GM12878 (cell line): ENCODE measurements around the gene SHROOM2. TPM values are rescaled to one million over a fixed set of nuclear protein-coding genes. Genes with fewer than 3 reads are reported as not detected.

Experiments used
- ATAC-seq: fragments of 200-7000 bp; cut with Tn5 transposase; 3 replicates; pipeline ENCODE4 v1.9.1; 2020; ENCODE audit warnings: mild to moderate bottlenecking, moderate library complexity
- BruUV-seq: library from RNA; stranded (reverse); fragments of 400-500 nt; replicated peaks from 2 replicates; lab custom pipeline; 2021; lab: Mats Ljungman, UMichigan
- CTCF ChIA-PET: fragments of 300-600 bp; sonication (Branson Sonifier 250); formaldehyde crosslinking; extraction: SDS; loops from one replicate; lab custom pipeline; 2021; ENCODE audit warnings: inconsistent platforms; lab: Yijun Ruan, JAX
- POLR2A ChIA-PET: fragments of 350-600 bp; formaldehyde crosslinking; extraction: SDS; loops from one replicate; lab custom pipeline; 2021; ENCODE audit warnings: inconsistent platforms; lab: Charles Lee
- RAD21 ChIA-PET: fragments of 300-600 bp; sonication (Branson Sonifier 250); formaldehyde crosslinking; loops from one replicate; lab custom pipeline; 2023; ENCODE audit warnings: antibody characterized with exemption; ENCODE audit not compliant: unreplicated experiment; lab: Charles Lee
- SMC1A ChIA-PET: fragments of 300-600 bp; sonication (Branson Sonifier 250); formaldehyde crosslinking; loops from one replicate; lab custom pipeline; 2023; ENCODE audit not compliant: unreplicated experiment, uncharacterized antibody; lab: Charles Lee
- DNase-seq: peaks from one replicate; pipeline ENCODE4 v3.0.0-alpha.2; 2011; ENCODE audit warnings: low read depth, low spot score
- FAIRE-seq: peaks from 3 replicates; lab custom pipeline; 2011; peaks lifted over from hg19 to GRCh38; lab: Jason Lieb, UNC
- H2AFZ ChIP-seq: 2 replicates; pipeline ENCODE4 v1.6.0; 2011; ENCODE audit warnings: low read depth, low read length, control low read depth; ENCODE audit not compliant: control insufficient read depth
- H3K27ac ChIP-seq: 2 replicates; pipeline ENCODE4 v1.5.1; 2011; ENCODE audit warnings: control low read depth; ENCODE audit not compliant: control insufficient read depth, insufficient read depth
- H3K27me3 ChIP-seq, 2 experiments: replicated peaks in 1 of 2; 2 replicates each; pipeline versions ENCODE4 v1.6.0 to v1.6.1; 2011; ENCODE audit warnings: low read length in 1 of 2; ENCODE audit not compliant: control insufficient read depth in 2 of 2, insufficient read depth in 2 of 2
- H3K36me3 ChIP-seq, 2 experiments: 2 replicates each; pipeline ENCODE4 v1.5.1; 2011; ENCODE audit warnings: low read length in 1 of 2; ENCODE audit not compliant: control insufficient read depth in 2 of 2, insufficient read depth in 2 of 2
- H3K4me1 ChIP-seq: 2 replicates; pipeline ENCODE4 v1.6.1; 2011; ENCODE audit warnings: mild to moderate bottlenecking, low read length, moderate library complexity, mixed read lengths; ENCODE audit not compliant: control insufficient read depth, insufficient read depth
- H3K4me2 ChIP-seq: 2 replicates; pipeline ENCODE4 v1.6.0; 2011; ENCODE audit warnings: control low read depth; ENCODE audit not compliant: control insufficient read depth, insufficient read depth
- H3K4me3 ChIP-seq: fragments of 200-600 bp; sonication (generic); 2 replicates; pipeline ENCODE4 v1.5.1; 2016
- H3K79me2 ChIP-seq: 2 replicates; pipeline ENCODE4 v1.6.0; 2011; ENCODE audit warnings: low read length; ENCODE audit not compliant: control insufficient read depth, insufficient read depth
- H3K9ac ChIP-seq: 2 replicates; pipeline ENCODE4 v1.8.0; 2011; ENCODE audit warnings: low read length, control low read depth, mixed read lengths; ENCODE audit not compliant: control insufficient read depth, insufficient read depth
- H3K9me3 ChIP-seq: replicated peaks from 3 replicates; pipeline ENCODE4 v1.5.1; 2011; ENCODE audit warnings: mild to moderate bottlenecking, low read length; ENCODE audit not compliant: control insufficient read depth, insufficient read depth
- H4K20me1 ChIP-seq: 2 replicates; pipeline ENCODE4 v1.6.0; 2011; ENCODE audit not compliant: control insufficient read depth, insufficient read depth
- CEBPZ ChIP-seq: fragments of 150-350 bp; IDR thresholded peaks from 2 replicates; pipeline ENCODE4 v1.6.1; 2016; ENCODE audit warnings: low read depth, low read length
- MLLT1 ChIP-seq: fragments of 450-650 bp; IDR thresholded peaks from 2 replicates; pipeline ENCODE4 v1.6.1; 2016; ENCODE audit warnings: mild to moderate bottlenecking
- MYB ChIP-seq: fragments of 150-350 bp; IDR thresholded peaks from 2 replicates; pipeline ENCODE4 v1.6.1; 2014; ENCODE audit warnings: mild to moderate bottlenecking, low read depth, low read length, borderline replicate concordance
- POU2F2 ChIP-seq: IDR thresholded peaks from 3 replicates; pipeline ENCODE4 v1.6.1; 2011; ENCODE audit warnings: low read depth, mild to moderate bottlenecking, low read length, borderline replicate concordance
- WRNIP1 ChIP-seq: IDR thresholded peaks from 2 replicates; pipeline ENCODE4 v1.6.1; 2011; ENCODE audit warnings: low read depth, low read length, improper control_type of control experiment, borderline replicate concordance
- ZBTB33 ChIP-seq: fragments of 450-650 bp; IDR thresholded peaks from 2 replicates; pipeline ENCODE4 v1.6.1; 2017; ENCODE audit warnings: mild to moderate bottlenecking
- WGBS: methylation state at CpG from one replicate; pipeline ENCODE4 v1.1.6; 2016; ENCODE audit warnings: low lambda C conversion rate; ENCODE audit not compliant: insufficient replicate concordance, insufficient coverage; ENCODE audit errors: missing lambda C conversion rate; 5-methylcytosine and 5-hydroxymethylcytosine counted together
- in situ Hi-C: fragments of 300-500 bp; cut with MboI; formaldehyde crosslinking; loops from 9 replicates; pipeline ENCODE4 v1.14.3; 2018; ENCODE audit warnings: mixed read lengths
- intact Hi-C: fragments of 100-400 bp; cut with micrococcal nuclease; formaldehyde crosslinking; loops from one replicate; pipeline ENCODE4 v1.14.2; 2022; ENCODE audit not compliant: unreplicated experiment
- polyA plus RNA-seq, 11 experiments: library from polyadenylated mRNA; depleted of rRNA in 4 of 11; unstranded in 6 of 11; stranded (reverse) in 5 of 11; fragments of >200 nt; fragmentation: Nextera tagmentation in 4 of 11; fragmentation: Illumina TruSeq in 1 of 11; extraction: Ambion mirVana in 4 of 11; extraction: Trizol in 1 of 11; gene quantifications; 1 replicate in 1 of 11; 2 replicates in 10 of 11; pipeline versions ENCODE4 v1.2.1 to v1.2.3, GENCODE V29; 2011 to 2016; ENCODE audit warnings: inconsistent platforms in 2 of 11, missing spikeins in 2 of 11, low read depth in 1 of 11
- total RNA-seq, 4 experiments: library from RNA; depleted of rRNA in 3 of 4; stranded (reverse); fragments of >200 nt in 3 of 4; fragmentation: Illumina TruSeq in 1 of 4; extraction: Trizol in 1 of 4; gene quantifications; 2 replicates each; pipeline versions ENCODE4 v1.2.1 to v1.2.3, GENCODE V29; 2013 to 2021

Gene SHROOM2
- total and polyA plus RNA-seq, 10 of the 15 experiments (the other 5 are each of a cell fraction or from before 2014, with no cell fraction given) = under 0.01 to 0.15 (median 0.09) TPM; not detected in 2

- intact Hi-C loops (no loop called here), in situ Hi-C loops (no loop called here)
- Histone ChIP-seq H3K36me3 (no peaks in the 10 kb centered on the region), H3K4me3 (no peak overlapping the region), H3K27ac (no peak overlapping the region), H3K4me1 (peaks cover 11% of the 10 kb centered on the region), H2AFZ (no peak overlapping the region), H3K27me3 (no peaks in the 10 kb centered on the region; a peak in 2 of 4 replicates), H3K4me2 (no peak overlapping the region), H4K20me1 (no peaks in the 10 kb centered on the region), H3K9me3 (no peaks in the 10 kb centered on the region; the same call in 2 of the 3 replicates), H3K79me2 (no peaks in the 10 kb centered on the region), H3K9ac (no peak overlapping the region)
- ChIA-PET POLR2A (no interaction called here), RAD21 (no interaction called here), SMC1A (no interaction called here), CTCF (no interaction called here)
- DNase-seq = no peak
- no TSS peak for BruUV-seq
- no peak for FAIRE-seq
- no peak for TF ChIP-seq WRNIP1
- TF ChIP-seq ZBTB33 = no peak
- no peak for TF ChIP-seq POU2F2
- TF ChIP-seq MLLT1 = no peak
- no peak for TF ChIP-seq CEBPZ
- TF ChIP-seq MYB = no peak
- no peak for ATAC-seq
- 41% methylated on average over 8 of the region's 8 CpGs for WGBS
Measured at GRCh38 chrX:9825966-9826365, 39.7 kb downstream of the SHROOM2 start.
